GM18867 (cell line): Measurements from ENCODE around the gene ARIH2.

ENCODE experiments used
- ATAC-seq: cut with Tn5 transposase; IDR thresholded peaks from one replicate; pipeline ENCODE4 v1.9.1; 2021; ENCODE audit warnings: mild to moderate bottlenecking, moderate library complexity; ENCODE audit not compliant: unreplicated experiment

ARIH2 gene

DNA sequence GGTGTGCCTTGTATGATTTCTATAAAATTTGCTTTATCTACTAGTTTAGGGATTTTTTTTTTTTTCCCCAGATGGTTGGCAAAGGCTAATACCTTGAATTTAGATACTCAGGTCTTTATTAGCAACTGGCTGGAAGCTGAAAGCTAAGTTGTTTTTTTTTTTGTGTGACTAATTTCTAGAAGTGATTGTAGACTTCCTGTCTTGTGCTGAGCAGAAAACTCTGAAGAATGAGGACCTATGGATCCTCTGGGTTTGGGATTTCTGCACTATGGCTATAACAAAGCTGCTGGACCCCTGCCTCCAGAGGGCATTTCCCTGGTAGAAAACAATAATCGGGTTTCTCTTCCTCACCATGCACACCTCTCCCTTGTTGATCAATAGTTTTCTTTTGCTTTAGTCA, 10.0 kb downstream of the ARIH2 start:
- no peak for ATAC-seq

- no peak for ATAC-seq
These were observed 10.9 kb downstream of the ARIH2 start for GRCh38 chr3:48929358-48930035.

- ATAC-seq = no peak
These were observed 11.9 kb downstream of the ARIH2 start for GRCh38 chr3:48930590-48930989.

GRCh38 chr3:48931944-48932580, 13.4 kb downstream of the ARIH2 start:
- no peak for ATAC-seq

- no peak for ATAC-seq
These were observed 15.8 kb downstream of the ARIH2 start for GRCh38 chr3:48934333-48934991.

- no peak for ATAC-seq
These were observed 16.9 kb downstream of the ARIH2 start for GRCh38 chr3:48935530-48935929.

DNA sequence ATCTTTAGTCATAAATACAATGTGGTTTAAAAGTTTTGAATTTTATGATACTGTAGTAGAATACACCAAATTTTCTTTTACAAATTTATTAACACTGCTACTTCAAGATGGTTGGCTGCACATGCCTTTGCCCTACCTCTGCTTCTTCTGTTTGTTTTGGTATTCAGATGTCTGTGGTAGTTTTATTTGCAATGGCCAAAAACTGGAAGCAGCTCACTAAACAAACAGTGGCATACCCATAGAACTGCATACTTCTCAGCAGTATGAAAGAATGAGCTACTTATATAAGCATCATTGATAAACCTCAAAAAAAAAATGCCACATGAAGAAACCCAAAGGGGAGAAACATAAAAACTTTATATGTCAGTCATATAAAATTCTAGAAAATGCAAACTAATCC, 19.5 kb downstream of the ARIH2 start:
- no peak for ATAC-seq

- ATAC-seq = no peak
These were observed 20.0 kb downstream of the ARIH2 start for GRCh38 chr3:48938689-48939088.

- ATAC-seq = no peak
These were observed 26.8 kb downstream of the ARIH2 start for GRCh38 chr3:48945432-48945831.

- ATAC-seq = no peak
These were observed 27.4 kb downstream of the ARIH2 start for GRCh38 chr3:48945891-48946549.

DNA sequence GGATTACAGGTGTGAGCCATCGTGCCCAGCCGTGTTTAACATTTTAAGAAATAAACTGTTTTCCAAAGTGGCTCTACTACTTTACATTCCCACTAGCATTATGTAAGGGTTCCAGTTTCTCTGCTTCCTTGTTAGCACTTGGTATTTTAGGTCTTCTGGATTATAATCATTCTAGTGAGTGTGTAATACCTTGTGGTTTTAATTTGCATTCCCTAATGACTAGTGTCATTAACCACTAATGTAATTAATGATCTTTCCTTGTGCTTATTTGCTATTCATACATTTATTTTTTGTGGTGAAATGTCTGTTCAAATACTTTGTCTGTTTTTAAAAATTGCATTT, 30.7 kb downstream of the ARIH2 start:
- no peak for ATAC-seq

GRCh38 chr3:48950051-48950450, 31.4 kb downstream of the ARIH2 start:
- no peak for ATAC-seq

- ATAC-seq = no peak
These were observed 33.1 kb downstream of the ARIH2 start for GRCh38 chr3:48951764-48952163.

GRCh38 chr3:48952510-48953118, 34.0 kb downstream of the ARIH2 start:
- no peak for ATAC-seq

GRCh38 chr3:48957006-48957705, 38.5 kb downstream of the ARIH2 start:
- ATAC-seq = no peak

- no peak for ATAC-seq
These were observed 42.3 kb downstream of the ARIH2 start for GRCh38 chr3:48960841-48961413.

- no peak for ATAC-seq
These were observed 43.7 kb downstream of the ARIH2 start for GRCh38 chr3:48962340-48962739.

DNA sequence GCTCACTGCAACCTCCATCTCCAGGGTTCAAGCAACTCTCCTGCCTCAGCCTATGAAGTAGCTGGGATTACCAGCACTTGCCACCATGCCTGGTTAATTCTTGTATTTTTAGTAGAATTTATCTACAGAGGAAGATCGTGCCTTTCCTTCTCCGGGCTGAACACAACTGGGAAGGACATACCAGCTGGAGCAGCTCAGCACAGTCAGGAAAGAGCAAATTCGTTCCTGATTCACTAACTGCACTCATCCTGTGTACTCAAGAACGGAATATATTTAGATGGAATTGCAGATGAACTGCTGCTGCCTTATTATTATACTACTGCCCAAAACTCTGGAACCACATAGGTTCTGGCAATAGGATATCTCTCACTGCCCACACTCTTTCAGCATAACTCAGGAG, 44.3 kb downstream of the ARIH2 start:
- no peak for ATAC-seq

DNA sequence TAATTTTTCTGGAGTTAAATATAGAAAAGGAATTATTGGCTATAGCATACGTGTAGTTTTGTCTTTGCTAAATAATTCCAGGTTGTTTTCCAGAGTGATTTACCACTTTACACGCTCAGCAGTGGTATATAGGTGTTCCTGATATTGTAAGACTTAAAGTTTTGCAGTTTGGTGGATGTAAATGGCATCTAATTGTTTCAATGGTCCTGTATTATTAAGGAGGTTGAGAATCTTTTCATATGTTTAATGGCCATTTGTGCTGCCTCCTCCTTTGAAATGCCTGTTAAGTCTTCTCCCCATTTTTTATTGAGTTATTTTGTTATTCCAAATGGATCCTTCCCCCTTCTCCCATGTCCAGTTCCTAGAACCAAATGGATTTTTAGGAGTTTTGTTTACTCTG, 44.9 kb downstream of the ARIH2 start:
- ATAC-seq = no peak

- ATAC-seq = no peak
These were observed 47.7 kb downstream of the ARIH2 start for GRCh38 chr3:48966367-48966766.
